Middle frontal gyrus (tissue), 1 donor: Measurements from ENCODE around the gene CCDC177.
A peak's percentile ranks its signal among the peaks of the same experiment; 100 is the strongest.
"Not testable (repeated sequence)": the region's sequence is repeated elsewhere in the genome, so short reads cannot be mapped to it uniquely, and the experiment has no call there.

Experiments used
- DNase-seq: peaks from one replicate; pipeline ENCODE4 v3.0.0-alpha.2; 2015; ENCODE audit warnings: low spot score; ENCODE audit errors: extremely low spot score

CCDC177 gene

GRCh38 chr14:69600304-69600891 is 25.7 kb upstream of the CCDC177 start:
- no peak for DNase-seq

GRCh38 chr14:69599431-69599830 is 24.8 kb upstream of the CCDC177 start:
- not testable (repeated sequence) for DNase-seq

GRCh38 chr14:69595336-69595735 is 20.7 kb upstream of the CCDC177 start:
- no peak for DNase-seq

DNA sequence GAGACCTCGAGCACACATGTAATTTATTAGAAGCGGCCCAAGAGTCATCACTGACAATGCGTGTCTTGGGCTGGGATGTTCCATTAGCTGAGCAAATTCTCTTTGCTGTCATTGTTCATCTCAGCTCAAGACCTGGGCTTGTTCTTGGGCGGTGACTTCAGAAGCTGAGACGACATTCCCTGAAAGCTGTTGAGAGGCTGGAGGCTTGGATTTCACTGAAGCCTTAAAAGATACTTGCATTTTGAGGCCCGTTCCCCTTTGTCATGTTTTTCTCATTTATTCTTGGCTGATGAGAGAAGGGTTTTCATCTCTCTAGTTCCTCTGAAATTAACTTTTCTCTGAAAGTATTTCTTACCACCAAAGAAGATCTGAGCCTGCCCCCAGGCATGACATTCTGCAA is 20.2 kb upstream of the CCDC177 start:
- DNase-seq = no peak

GRCh38 chr14:69593018-69593677 is 18.5 kb upstream of the CCDC177 start:
- peak; percentile 11 for DNase-seq

- DNase-seq = no peak
These were observed 16.6 kb upstream of the CCDC177 start for GRCh38 chr14:69591317-69591716.

DNA sequence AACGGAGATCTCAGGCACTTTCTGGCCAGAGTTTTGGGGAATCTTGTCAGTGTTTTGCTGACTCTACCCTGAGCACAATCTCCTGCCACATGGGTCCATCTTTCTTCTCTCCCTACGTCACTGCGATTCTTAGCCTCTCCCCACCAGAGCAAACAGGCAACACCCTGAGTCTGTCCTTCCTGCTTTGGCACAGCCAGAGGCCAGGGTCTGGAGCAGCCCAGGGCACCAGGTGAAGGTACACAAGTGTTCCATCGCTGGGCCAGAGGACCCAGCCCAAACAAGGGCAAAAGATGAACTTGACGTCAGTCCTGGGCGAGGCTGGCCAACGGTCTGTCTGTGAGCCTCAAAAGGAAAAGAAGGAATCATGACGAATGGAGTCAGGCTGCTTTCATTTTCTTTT is 12.7 kb upstream of the CCDC177 start:
- DNase-seq = no peak

DNA sequence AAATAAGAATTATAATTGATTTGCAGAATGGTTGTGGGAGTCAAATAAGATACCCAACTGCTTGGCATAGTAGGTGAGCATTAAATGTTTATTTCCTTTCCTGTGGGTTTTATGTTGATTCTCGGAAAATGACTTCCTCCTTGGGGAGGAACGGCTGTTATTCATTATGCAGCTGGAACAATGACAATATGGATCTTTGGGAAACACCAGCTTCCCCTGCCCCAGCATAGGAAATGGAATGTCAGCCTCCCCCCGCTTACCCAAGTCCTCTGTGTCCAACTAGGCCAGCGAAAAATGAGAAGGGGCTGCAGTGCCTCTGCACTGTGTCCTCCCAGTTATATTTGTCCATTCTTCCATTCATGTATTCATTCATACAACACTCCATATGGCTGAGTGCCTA is 11.7 kb upstream of the CCDC177 start:
- DNase-seq = no peak

- no peak for DNase-seq
These were observed 9.7 kb upstream of the CCDC177 start for GRCh38 chr14:69584389-69584788.

GRCh38 chr14:69582829-69583228 is 8.2 kb upstream of the CCDC177 start:
- no peak for DNase-seq

DNA sequence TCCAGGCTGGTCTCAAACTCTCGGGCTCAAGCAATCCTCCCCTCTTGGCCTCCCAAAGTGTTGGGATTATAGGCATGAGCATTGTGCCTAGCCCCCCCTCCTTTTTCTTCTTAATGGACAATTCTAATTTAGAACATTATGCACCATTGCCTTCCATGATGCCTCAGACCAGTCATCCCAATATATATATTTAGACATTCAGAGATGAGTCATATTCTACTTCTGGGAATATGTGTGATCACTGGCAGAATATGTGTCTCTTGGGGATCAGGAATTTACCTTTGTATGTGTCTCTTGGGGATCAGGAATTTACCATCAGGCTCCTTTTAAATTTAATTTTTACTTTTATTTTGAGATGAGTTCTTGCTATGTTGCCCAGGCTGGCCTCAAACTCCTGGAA is 7.5 kb upstream of the CCDC177 start:
- no peak for DNase-seq

DNA sequence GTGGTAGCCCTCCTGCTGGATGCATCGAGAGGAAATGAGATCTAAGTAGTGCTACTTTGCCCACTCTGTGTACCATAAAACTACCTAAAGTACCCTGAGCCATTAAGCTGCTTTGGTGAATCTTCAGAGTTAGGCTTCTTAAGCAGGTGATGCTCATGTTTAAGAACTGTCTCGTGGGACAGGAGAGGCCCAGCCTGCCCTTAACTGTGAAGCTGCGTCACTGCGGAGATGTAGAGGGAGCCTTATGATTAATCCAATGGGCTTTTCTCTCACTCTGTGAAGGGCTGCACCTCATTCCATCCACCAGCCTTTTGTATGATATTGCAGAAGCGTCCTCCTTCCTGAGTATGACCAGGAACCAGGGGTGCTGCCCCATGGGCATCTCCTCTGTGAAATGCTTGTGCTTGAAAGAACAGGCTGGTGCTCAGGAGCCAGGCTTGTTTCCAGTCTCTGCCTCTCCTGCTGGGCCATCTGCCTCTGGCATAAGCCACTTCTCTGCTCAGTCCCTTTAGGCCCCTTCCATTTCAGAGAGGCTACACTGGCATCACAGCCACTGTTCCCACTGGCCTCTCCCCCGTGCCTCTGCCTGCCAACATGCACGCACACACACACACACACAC is 6.8 kb upstream of the CCDC177 start:
- no peak for DNase-seq

- DNase-seq = no peak
These were observed 5.4 kb upstream of the CCDC177 start for GRCh38 chr14:69580009-69580577.

GRCh38 chr14:69579476-69579875 is 4.8 kb upstream of the CCDC177 start:
- no peak for DNase-seq

DNA sequence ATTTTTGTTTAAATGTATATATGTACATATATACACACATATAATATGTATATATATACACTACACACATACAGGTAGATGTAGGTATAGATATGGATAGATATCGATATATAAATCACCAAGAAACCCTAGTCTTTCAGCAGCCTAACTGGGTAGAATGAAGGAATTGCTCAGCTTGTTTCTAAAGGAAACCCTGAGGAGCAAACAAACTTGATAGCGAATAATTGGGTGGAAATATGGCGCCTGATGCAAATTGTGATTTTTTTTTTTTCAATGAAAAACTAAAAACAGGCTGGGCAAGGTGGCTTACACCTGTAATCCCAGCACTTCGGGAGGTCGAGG is 254 bp upstream of the CCDC177 start:
- DNase-seq = no peak

- no peak for DNase-seq
These were observed 824 bp downstream of the CCDC177 start for GRCh38 chr14:69573831-69574262.

DNA sequence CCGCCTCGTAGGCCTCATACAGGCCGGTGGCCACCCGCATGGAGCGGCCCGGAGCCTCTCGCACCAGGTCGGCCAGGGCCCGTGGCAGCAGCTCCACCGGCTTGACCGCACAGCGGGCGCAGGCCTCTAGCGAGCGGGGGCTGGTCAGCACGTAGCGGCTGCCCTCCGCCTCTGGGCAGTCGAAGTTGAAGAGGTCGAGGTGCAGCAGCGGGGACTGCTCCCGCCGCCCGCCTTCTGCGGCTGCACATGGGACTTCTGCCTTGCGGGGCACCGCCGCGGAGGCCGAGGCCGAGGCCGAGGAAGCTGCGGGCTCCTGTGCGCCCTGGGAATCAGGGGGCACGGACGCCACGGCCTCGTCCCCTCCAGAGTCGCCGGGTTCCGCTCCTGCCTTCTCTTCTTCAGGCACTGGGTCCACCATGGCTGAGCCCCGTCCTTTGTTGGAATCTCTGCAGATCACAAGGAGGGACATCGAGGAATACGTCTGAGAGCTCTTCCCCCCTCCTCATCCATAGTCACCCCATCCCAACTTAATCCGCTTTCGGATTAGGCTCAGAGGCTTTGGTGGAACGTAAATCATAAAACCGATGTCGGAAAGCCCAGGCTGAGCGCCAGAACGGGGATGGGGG is 1.4 kb downstream of the CCDC177 start:
- no peak for DNase-seq

DNA sequence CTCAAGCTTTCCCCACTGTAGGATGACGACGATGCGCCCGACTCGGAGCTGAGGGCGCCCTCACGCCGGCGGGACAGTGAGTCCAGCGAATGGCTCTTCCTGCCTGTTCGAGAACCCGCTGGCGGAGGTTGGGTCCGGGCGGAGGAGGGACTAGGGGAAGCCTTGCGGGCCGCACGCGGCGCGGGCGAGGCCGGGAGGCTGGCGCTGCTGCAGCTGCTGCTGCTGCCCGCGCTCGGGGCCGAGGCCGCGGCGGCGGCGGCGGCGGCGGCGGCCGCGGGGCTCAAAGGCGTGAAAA is 1.9 kb downstream of the CCDC177 start:
- no peak for DNase-seq

DNA sequence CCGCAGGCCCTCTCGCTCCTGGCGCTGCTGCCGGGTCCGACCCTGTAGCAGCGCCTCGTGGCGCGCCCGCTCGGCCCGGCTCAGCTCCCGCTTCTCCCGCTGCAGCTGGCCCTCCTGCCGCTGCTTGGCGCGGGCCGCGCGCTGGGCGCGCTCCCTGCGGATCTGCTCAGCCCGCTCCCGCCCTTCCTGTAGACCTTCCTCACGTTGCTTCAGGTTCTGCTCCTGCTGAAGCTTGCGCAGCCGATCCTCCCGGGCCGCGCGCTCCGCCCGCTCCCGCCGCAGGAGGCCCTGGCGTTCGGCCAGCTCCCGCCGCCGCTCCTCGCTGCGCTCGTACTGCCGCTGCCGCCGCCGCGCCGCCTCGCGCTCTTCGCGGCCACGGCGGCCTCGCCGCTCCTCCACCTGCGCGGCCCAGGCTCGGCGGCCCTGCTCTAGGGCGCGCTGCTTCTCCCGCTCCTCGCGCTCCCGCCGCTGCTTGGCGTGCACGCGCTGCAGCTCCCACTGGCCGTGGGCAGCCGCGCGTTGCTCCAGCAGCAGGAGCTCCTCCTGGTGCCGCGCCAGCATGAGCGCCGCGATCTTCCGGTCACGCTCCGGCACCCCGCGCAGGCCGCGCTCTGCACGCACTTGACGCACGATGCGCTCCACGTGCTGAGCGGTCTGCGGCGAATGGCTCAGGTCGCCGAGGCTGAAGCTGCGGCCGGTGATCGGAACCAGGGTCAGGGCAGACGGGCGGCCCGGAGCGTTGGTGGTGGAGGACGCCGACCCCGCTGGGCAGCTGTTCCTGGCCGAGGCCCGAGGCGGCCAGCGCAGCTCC is 2.4 kb downstream of the CCDC177 start:
- no peak for DNase-seq

DNA sequence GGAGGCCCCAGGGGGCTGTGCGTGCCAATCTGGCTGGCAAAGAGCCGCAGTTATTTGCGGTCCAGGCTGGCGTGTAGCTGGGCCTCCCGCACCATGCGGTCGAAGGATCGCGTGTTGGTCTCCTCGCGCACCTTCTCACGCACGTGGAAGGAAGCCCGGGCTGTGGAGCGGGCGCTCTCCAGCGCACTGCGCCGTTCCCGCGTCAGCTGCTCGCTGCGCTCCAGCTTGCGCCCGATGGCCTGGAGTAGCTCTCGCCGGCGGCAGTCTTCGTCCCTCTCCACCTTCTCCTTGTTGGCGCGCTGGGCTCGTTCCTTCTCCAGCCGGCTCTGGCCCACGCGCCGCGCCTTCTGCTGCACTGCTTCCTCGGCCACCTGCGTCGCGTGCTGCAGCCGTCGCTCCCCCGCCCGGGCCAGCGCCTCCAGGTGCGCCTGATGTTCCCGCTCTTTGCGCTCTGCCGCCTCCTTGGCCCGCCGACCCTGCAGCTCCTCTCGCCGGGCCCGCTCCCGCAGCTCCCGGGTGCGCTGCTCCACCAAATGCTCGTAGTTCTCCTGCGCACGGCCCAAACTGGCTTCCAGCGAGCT is 3.1 kb downstream of the CCDC177 start:
- no peak for DNase-seq

GRCh38 chr14:69570836-69571330 is 3.8 kb downstream of the CCDC177 start:
- DNase-seq = no peak
